Osteocyte (in vitro differentiated cells): ENCODE measurements around the gene LAMB2. TPM values are rescaled to one million over a fixed set of nuclear protein-coding genes. Genes with fewer than 3 reads are reported as not detected.
A peak's percentile ranks its signal among the peaks of the same experiment; 100 is the strongest.

Experiments used
- DNase-seq: peaks from one replicate; pipeline ENCODE4 v3.0.0; 2021; ENCODE audit warnings: mixed read lengths; ENCODE audit not compliant: unreplicated experiment; ENCODE audit errors: extremely low spot score
- H3K27ac Mint-ChIP-seq: one replicate; pipeline ENCODE4 v1.8.0; 2021; ENCODE audit warnings: mild to moderate bottlenecking, mixed read lengths; ENCODE audit not compliant: unreplicated experiment
- H3K27me3 Mint-ChIP-seq: one replicate; pipeline ENCODE4 v1.8.0; 2021; ENCODE audit warnings: mixed read lengths; ENCODE audit not compliant: unreplicated experiment
- H3K36me3 Mint-ChIP-seq: one replicate; pipeline ENCODE4 v1.8.0; 2021; ENCODE audit warnings: mixed read lengths; ENCODE audit not compliant: unreplicated experiment
- H3K4me1 Mint-ChIP-seq: one replicate; pipeline ENCODE4 v1.8.0; 2021; ENCODE audit warnings: mixed read lengths; ENCODE audit not compliant: unreplicated experiment
- H3K4me3 Mint-ChIP-seq: one replicate; pipeline ENCODE4 v1.8.0; 2021; ENCODE audit warnings: mild to moderate bottlenecking, moderate library complexity, mixed read lengths; ENCODE audit not compliant: unreplicated experiment
- H3K9me3 Mint-ChIP-seq: one replicate; pipeline ENCODE4 v1.8.0; 2021; ENCODE audit warnings: mixed read lengths; ENCODE audit not compliant: unreplicated experiment
- total RNA-seq: library from RNA; stranded (reverse); gene quantifications from 2 replicates; pipeline ENCODE4 v1.2.1, GENCODE V29; 2021
- TF ChIP-seq, protein P1 (sequence below): fragments of 200-600 bp; sonication (generic); IDR thresholded peaks from 2 replicates; pipeline ENCODE4 v1.5.0; 2021; ENCODE audit warnings: antibody characterized with exemption, mild to moderate bottlenecking, moderate library complexity

The LAMB2 gene
- total RNA-seq, 1 donor from 2014 or later: 721 TPM

GRCh38 chr3:49104052-49104426 is 28.8 kb downstream of the LAMB2 start:
- no peak for DNase-seq
- Mint-ChIP-seq H3K36me3 (peaks cover 33% of the 10 kb centered on the region), H3K27ac (peak overlapping the region; percentile 97), H3K4me1 (peaks cover 27% of the 10 kb centered on the region), H3K4me3 (peak overlapping the region; percentile 98), H3K27me3 (no peaks in the 10 kb centered on the region), H3K9me3 (no peaks in the 10 kb centered on the region)
- TF ChIP-seq, protein P1, sequence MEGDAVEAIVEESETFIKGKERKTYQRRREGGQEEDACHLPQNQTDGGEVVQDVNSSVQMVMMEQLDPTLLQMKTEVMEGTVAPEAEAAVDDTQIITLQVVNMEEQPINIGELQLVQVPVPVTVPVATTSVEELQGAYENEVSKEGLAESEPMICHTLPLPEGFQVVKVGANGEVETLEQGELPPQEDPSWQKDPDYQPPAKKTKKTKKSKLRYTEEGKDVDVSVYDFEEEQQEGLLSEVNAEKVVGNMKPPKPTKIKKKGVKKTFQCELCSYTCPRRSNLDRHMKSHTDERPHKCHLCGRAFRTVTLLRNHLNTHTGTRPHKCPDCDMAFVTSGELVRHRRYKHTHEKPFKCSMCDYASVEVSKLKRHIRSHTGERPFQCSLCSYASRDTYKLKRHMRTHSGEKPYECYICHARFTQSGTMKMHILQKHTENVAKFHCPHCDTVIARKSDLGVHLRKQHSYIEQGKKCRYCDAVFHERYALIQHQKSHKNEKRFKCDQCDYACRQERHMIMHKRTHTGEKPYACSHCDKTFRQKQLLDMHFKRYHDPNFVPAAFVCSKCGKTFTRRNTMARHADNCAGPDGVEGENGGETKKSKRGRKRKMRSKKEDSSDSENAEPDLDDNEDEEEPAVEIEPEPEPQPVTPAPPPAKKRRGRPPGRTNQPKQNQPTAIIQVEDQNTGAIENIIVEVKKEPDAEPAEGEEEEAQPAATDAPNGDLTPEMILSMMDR: no peak

- Mint-ChIP-seq H3K4me1 (peaks cover 17% of the 10 kb centered on the region), H3K4me3 (no peak overlapping the region), H3K27me3 (no peaks in the 10 kb centered on the region), H3K36me3 (peaks cover 38% of the 10 kb centered on the region), H3K9me3 (no peaks in the 10 kb centered on the region), H3K27ac (no peak overlapping the region)
- TF ChIP-seq, protein P1: no peak
- no peak for DNase-seq
These were observed 32.7 kb downstream of the LAMB2 start for GRCh38 chr3:49100046-49100615.

GRCh38 chr3:49098910-49099630 is 33.8 kb downstream of the LAMB2 start:
- TF ChIP-seq, protein P1: no peak
- H3K36me3 Mint-ChIP-seq: peaks cover 38% of the 10 kb centered on the region
- no peak overlapping the region for H3K27ac Mint-ChIP-seq
- DNase-seq: no peak
- peaks cover 18% of the 10 kb centered on the region for H3K4me1 Mint-ChIP-seq
- H3K27me3 Mint-ChIP-seq: no peaks in the 10 kb centered on the region
- no peaks in the 10 kb centered on the region for H3K9me3 Mint-ChIP-seq
- no peak overlapping the region for H3K4me3 Mint-ChIP-seq

DNA sequence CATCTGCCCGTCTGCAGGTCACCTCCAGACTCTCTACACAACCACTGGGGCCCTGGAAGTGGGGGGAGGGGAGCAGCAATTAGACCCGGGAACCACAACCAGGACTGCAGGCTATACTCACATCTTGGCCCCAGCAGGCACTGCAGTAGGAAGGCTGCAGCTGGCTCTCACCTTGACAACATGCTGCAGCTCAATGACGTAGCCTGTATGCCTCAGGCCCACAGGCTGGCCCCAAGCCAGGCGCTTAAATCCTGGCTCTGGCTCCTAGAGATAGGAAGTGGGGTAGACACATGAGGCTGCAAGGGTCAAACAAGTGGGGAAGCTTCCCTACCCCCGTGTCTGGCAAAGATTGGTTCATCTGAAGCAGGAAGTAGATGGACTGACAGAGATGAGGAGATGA is 34.4 kb downstream of the LAMB2 start:
- Mint-ChIP-seq H3K36me3 (peaks cover 38% of the 10 kb centered on the region), H3K4me3 (no peak overlapping the region), H3K27ac (no peak overlapping the region), H3K27me3 (no peaks in the 10 kb centered on the region), H3K9me3 (no peaks in the 10 kb centered on the region), H3K4me1 (peaks cover 12% of the 10 kb centered on the region)
- no peak for DNase-seq
- TF ChIP-seq, protein P1: no peak
